ENCODE results near the gene SMAD2. TPM values are rescaled to one million over a fixed set of nuclear protein-coding genes. Genes with fewer than 3 reads are reported as not detected.

Gene SMAD2
- total RNA-seq, 1 donor from 2014 or later = 97.3 TPM

- peak overlapping the region; percentile 87 for H3K27ac Mint-ChIP-seq
- ChIA-PET CTCF (no interaction called here), POLR2A (no interaction called here)
- TF ChIP-seq CTCF (IDR thresholded peaks at IDR 0.05) = no peak
- H3K9me3 Mint-ChIP-seq = no peaks in the 10 kb centered on the region
- peak; percentile 25 for DNase-seq
- H3K36me3 Mint-ChIP-seq (ENCODE audit: low read depth) = no peaks in the 10 kb centered on the region
- peak overlapping the region; percentile 84 for H3K4me3 Mint-ChIP-seq
- peaks cover 31% of the 10 kb centered on the region for H3K4me1 Mint-ChIP-seq
- intact Hi-C loops (cut with micrococcal nuclease) = loop anchor here (1.0 to 10.0 kb wide), 14 partner anchors 22 to 1964 kb away; partner anchors contain the start of genes ACAA2, C18orf32, EPG5 and HDHD2
- no peak for ATAC-seq (ENCODE audit: low read depth)
- peaks cover 1% of the 10 kb centered on the region for H3K27me3 Mint-ChIP-seq
These were observed 1.3 kb upstream of the SMAD2 start for GRCh38 chr18:47931718-47932103.

- H3K27me3 Mint-ChIP-seq = no peaks in the 10 kb centered on the region
- DNase-seq (peak; percentile 93), ATAC-seq (ENCODE audit: low read depth) (peak; percentile 80)
- H3K36me3 Mint-ChIP-seq (ENCODE audit: low read depth) = no peaks in the 10 kb centered on the region
- H3K27ac Mint-ChIP-seq = peak overlapping the region; percentile 87
- TF ChIP-seq CTCF (IDR thresholded peaks at IDR 0.05) = no peak
- intact Hi-C loops (cut with micrococcal nuclease) = loop anchor here (1.0 to 10.0 kb wide), 15 partner anchors 22 to 1964 kb away; partner anchors contain the start of genes ACAA2, C18orf32, EPG5 and HDHD2
- CTCF ChIA-PET = no interaction called here
- peaks cover 36% of the 10 kb centered on the region for H3K4me1 Mint-ChIP-seq
- H3K4me3 Mint-ChIP-seq = peak overlapping the region; percentile 84
- POLR2A ChIA-PET = interaction anchor here (0.5 to 2.1 kb wide), 7 partner anchors 16 to 1766 kb away, joined by 3 to 13 read pairs (median 3); no protein-coding TSS in a partner anchor
- H3K9me3 Mint-ChIP-seq = no peaks in the 10 kb centered on the region
These were observed 665 bp upstream of the SMAD2 start for GRCh38 chr18:47930931-47931717.

GRCh38 chr18:47929681-47930198 lies 719 bp downstream of the SMAD2 start:
- no peaks in the 10 kb centered on the region for H3K36me3 Mint-ChIP-seq (ENCODE audit: low read depth)
- peaks cover 48% of the 10 kb centered on the region for H3K4me1 Mint-ChIP-seq
- H3K27ac Mint-ChIP-seq = peak overlapping the region; percentile 87
- H3K4me3 Mint-ChIP-seq = peak overlapping the region; percentile 89
- ATAC-seq (ENCODE audit: low read depth) = no peak
- ChIA-PET POLR2A (interaction anchor here (0.7 to 2.1 kb wide), 4 partner anchors 27 to 779 kb away, joined by 3 to 13 read pairs (median 6); partner anchors contain the start of gene HDHD2), CTCF (no interaction called here)
- no peak for DNase-seq
- TF ChIP-seq CTCF (IDR thresholded peaks at IDR 0.05) = no peak
- intact Hi-C loops (cut with micrococcal nuclease) = loop anchor here (1.0 to 10.0 kb wide), 7 partner anchors 28 to 1962 kb away; partner anchors contain the start of genes ACAA2, EPG5, HAUS1 and HDHD2
- H3K27me3 Mint-ChIP-seq = no peaks in the 10 kb centered on the region
- H3K9me3 Mint-ChIP-seq = no peaks in the 10 kb centered on the region

- CTCF ChIA-PET = no interaction called here
- peaks cover 48% of the 10 kb centered on the region for H3K4me1 Mint-ChIP-seq
These were observed 2.0 kb downstream of the SMAD2 start for GRCh38 chr18:47928466-47928865.

More at GRCh38 chr18:47928466-47928865, 2.0 kb downstream of the SMAD2 start:
- TF ChIP-seq CTCF (IDR thresholded peaks at IDR 0.05) = no peak
- no peaks in the 10 kb centered on the region for H3K27me3 Mint-ChIP-seq
- H3K4me3 Mint-ChIP-seq = peak overlapping the region; percentile 57
- no peaks in the 10 kb centered on the region for H3K9me3 Mint-ChIP-seq
- DNase-seq (no peak), ATAC-seq (ENCODE audit: low read depth) (no peak)
- POLR2A ChIA-PET = no interaction called here
- no peaks in the 10 kb centered on the region for H3K36me3 Mint-ChIP-seq (ENCODE audit: low read depth)
- no peak overlapping the region for H3K27ac Mint-ChIP-seq
- intact Hi-C loops (cut with micrococcal nuclease) = loop anchor here (10.0 kb wide), 1 partner anchor 1824 kb away; the partner anchor contains the start of gene HAUS1

Data from activated B cell treated with CpG ODN at 0.5 μM for 24 hours (primary cell).